DMS 273 treated with DMSO at 0.1 percent for 48 hours (cell line): ENCODE data around the gene C4orf54.
A peak's percentile ranks its signal among the peaks of the same experiment; 100 is the strongest.

ENCODE experiments used
- DNase-seq: peaks from one replicate; lab custom pipeline; 2025; lab: John Stamatoyannopoulos, UW

C4orf54 gene

GRCh38 chr4:99651811-99652485, 5.7 kb downstream of the C4orf54 start:
- DNase-seq = no peak

GRCh38 chr4:99651016-99651769, 6.4 kb downstream of the C4orf54 start:
- DNase-seq = no peak

- no peak for DNase-seq
Measured at GRCh38 chr4:99649778-99650177, 7.8 kb downstream of the C4orf54 start.

- no peak for DNase-seq
Measured at GRCh38 chr4:99649208-99649607, 8.4 kb downstream of the C4orf54 start.

GRCh38 chr4:99648321-99648720, 9.3 kb downstream of the C4orf54 start:
- no peak for DNase-seq

GRCh38 chr4:99647071-99647470, 10.6 kb downstream of the C4orf54 start:
- no peak for DNase-seq

GRCh38 chr4:99645638-99646037, 12.0 kb downstream of the C4orf54 start:
- peak; percentile 39 for DNase-seq

GRCh38 chr4:99645036-99645435, 12.6 kb downstream of the C4orf54 start:
- no peak for DNase-seq

GRCh38 chr4:99644453-99644852, 13.2 kb downstream of the C4orf54 start:
- DNase-seq = no peak

GRCh38 chr4:99642725-99643489, 14.7 kb downstream of the C4orf54 start:
- no peak for DNase-seq

- DNase-seq = no peak
Measured at GRCh38 chr4:99640676-99641075, 17.0 kb downstream of the C4orf54 start.

- no peak for DNase-seq
Measured at GRCh38 chr4:99637174-99637573, 20.5 kb downstream of the C4orf54 start.

GRCh38 chr4:99636422-99636821, 21.2 kb downstream of the C4orf54 start:
- no peak for DNase-seq

GRCh38 chr4:99635601-99636000, 22.0 kb downstream of the C4orf54 start:
- DNase-seq = no peak

GRCh38 chr4:99634742-99635360, 22.8 kb downstream of the C4orf54 start:
- DNase-seq = no peak

- DNase-seq = no peak
Measured at GRCh38 chr4:99633772-99634171, 23.9 kb downstream of the C4orf54 start.

GRCh38 chr4:99630857-99631360, 26.7 kb downstream of the C4orf54 start:
- no peak for DNase-seq

- DNase-seq = no peak
Measured at GRCh38 chr4:99629962-99630554, 27.6 kb downstream of the C4orf54 start.

- no peak for DNase-seq
Measured at GRCh38 chr4:99628040-99628439, 29.6 kb downstream of the C4orf54 start.

GRCh38 chr4:99625369-99625768, 32.3 kb downstream of the C4orf54 start:
- DNase-seq = no peak

- no peak for DNase-seq
Measured at GRCh38 chr4:99624141-99624719, 33.4 kb downstream of the C4orf54 start.
